ENCODE results near the gene GNB1L. TPM values are rescaled to one million over a fixed set of nuclear protein-coding genes. Genes with fewer than 3 reads are reported as not detected.

GNB1L gene
- total RNA-seq, 1 experiment from 2014 or later = 12.2 TPM

DNA sequence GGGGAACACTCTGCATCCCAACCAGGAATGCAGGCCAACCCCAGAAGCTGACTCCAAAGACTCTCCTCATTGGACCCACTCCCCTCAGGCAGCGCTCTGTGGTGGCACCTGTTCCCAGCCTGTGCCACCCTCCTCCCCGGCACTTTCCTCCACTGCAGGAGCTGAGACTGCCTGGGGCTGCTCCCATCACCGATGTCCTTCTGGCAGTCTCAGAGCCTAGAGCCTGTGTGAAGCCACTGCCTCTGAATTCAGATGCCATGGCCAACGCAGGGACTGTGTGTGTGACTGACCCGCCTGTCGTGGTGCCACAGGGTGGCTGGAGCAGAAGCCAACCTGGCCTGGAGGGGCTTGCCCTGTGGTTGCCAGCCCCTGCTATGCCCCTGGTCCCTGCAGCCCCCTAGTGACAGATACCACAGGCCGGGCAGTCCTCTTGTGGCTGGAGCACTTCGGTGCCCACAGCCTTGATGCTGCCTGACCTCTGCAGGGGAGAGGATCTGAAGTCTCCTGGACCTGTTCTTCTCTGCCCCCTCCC lies 50.9 kb downstream of the GNB1L start:
- in situ Hi-C loops (cut with HindIII; ENCODE audit: low pct_unique_long_range_greater_than_20kb, low sequenced_read_pairs) (no loop called here), intact Hi-C loops (cut with micrococcal nuclease; ENCODE audit: unreplicated experiment) (no loop called here)
- TF ChIP-seq, protein P1, sequence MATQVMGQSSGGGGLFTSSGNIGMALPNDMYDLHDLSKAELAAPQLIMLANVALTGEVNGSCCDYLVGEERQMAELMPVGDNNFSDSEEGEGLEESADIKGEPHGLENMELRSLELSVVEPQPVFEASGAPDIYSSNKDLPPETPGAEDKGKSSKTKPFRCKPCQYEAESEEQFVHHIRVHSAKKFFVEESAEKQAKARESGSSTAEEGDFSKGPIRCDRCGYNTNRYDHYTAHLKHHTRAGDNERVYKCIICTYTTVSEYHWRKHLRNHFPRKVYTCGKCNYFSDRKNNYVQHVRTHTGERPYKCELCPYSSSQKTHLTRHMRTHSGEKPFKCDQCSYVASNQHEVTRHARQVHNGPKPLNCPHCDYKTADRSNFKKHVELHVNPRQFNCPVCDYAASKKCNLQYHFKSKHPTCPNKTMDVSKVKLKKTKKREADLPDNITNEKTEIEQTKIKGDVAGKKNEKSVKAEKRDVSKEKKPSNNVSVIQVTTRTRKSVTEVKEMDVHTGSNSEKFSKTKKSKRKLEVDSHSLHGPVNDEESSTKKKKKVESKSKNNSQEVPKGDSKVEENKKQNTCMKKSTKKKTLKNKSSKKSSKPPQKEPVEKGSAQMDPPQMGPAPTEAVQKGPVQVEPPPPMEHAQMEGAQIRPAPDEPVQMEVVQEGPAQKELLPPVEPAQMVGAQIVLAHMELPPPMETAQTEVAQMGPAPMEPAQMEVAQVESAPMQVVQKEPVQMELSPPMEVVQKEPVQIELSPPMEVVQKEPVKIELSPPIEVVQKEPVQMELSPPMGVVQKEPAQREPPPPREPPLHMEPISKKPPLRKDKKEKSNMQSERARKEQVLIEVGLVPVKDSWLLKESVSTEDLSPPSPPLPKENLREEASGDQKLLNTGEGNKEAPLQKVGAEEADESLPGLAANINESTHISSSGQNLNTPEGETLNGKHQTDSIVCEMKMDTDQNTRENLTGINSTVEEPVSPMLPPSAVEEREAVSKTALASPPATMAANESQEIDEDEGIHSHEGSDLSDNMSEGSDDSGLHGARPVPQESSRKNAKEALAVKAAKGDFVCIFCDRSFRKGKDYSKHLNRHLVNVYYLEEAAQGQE (IDR thresholded peaks at IDR 0.05; ENCODE audit: insufficient read depth in 1 of 2, low read depth in 2 of 2, low read length in 1 of 2) = no peak
- no peak for TF ChIP-seq TCF7L2 (IDR thresholded peaks at IDR 0.05; ENCODE audit: low read depth, low read length)
- no peak for TF ChIP-seq POLR2AphosphoS5 (IDR thresholded peaks at IDR 0.05; ENCODE audit: low read depth, low read length)
- no peak for TF ChIP-seq SIN3A (IDR thresholded peaks at IDR 0.05; ENCODE audit: borderline replicate concordance, insufficient read depth, low read depth, low read length)
- TF ChIP-seq, protein P2, sequence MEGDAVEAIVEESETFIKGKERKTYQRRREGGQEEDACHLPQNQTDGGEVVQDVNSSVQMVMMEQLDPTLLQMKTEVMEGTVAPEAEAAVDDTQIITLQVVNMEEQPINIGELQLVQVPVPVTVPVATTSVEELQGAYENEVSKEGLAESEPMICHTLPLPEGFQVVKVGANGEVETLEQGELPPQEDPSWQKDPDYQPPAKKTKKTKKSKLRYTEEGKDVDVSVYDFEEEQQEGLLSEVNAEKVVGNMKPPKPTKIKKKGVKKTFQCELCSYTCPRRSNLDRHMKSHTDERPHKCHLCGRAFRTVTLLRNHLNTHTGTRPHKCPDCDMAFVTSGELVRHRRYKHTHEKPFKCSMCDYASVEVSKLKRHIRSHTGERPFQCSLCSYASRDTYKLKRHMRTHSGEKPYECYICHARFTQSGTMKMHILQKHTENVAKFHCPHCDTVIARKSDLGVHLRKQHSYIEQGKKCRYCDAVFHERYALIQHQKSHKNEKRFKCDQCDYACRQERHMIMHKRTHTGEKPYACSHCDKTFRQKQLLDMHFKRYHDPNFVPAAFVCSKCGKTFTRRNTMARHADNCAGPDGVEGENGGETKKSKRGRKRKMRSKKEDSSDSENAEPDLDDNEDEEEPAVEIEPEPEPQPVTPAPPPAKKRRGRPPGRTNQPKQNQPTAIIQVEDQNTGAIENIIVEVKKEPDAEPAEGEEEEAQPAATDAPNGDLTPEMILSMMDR (IDR thresholded peaks at IDR 0.05) = no peak
- Histone ChIP-seq H3K27ac (ENCODE audit: low read length) (no peak overlapping the region), H3K27me3 (ENCODE audit: control insufficient read depth, insufficient read depth, low read length) (no peaks in the 10 kb centered on the region), H3K4me1 (ENCODE audit: control insufficient read depth, insufficient read depth, low read length) (peaks cover 10% of the 10 kb centered on the region), H3K9me3 (ENCODE audit: control insufficient read depth, insufficient read depth, low read depth, low read length) (no peaks in the 10 kb centered on the region), H3K36me3 (ENCODE audit: control insufficient read depth, insufficient read depth, low read length) (no peaks in the 10 kb centered on the region), H3K4me3 (ENCODE audit: low read depth in 2 of 2, low read length in 2 of 2) (no peak overlapping the region)
- ATAC-seq (no peak), DNase-seq (ENCODE audit: low read depth, low spot score) (no peak)
- BruUV-seq (replicated peaks) = no TSS peak
- CTCF ChIA-PET = no interaction called here
- POLR2A ChIA-PET = no interaction called here

DNA sequence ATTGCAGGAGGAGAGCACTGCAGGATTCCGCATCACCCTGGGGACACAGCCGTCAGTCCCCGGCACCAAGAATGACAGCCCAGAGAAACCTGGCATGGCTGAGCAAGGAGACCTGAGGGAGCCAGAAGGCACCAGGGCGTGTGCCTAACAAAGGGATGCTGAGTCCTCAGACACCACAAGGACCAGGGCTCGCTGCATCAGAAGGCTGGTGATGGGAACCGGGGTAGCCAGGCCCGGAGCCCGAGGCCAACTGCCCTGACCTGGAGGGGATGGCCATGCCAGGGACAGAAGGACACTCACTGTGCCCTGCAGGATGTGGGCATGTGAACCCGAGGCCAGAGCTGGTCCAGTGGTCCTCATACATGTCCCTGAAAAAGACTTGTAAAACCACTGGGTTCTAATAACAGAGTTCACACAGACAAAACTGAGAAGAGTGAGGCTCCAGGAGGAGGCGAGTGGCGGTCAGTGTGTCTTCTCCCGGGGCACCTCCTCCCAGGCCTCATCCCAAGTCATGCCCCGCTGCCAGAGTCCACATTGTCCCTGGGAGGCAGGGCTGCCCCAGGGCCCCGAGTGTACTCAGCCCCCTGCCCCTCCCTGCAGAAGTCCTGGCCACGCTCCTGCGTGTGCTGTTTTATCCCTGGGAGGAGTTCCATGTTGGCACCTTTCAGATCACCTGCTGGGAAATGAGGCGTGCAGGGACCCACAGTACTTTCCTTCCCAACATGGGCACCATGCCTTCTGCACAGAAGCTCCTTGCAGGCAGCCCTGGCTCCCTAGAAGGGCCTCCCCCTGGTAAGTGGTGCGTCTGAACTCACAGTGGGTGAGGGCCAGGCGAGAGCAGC lies 51.6 kb downstream of the GNB1L start:
- Histone ChIP-seq H3K4me1 (ENCODE audit: control insufficient read depth, insufficient read depth, low read length) (peaks cover 10% of the 10 kb centered on the region), H3K27me3 (ENCODE audit: control insufficient read depth, insufficient read depth, low read length) (no peaks in the 10 kb centered on the region), H3K9me3 (ENCODE audit: control insufficient read depth, insufficient read depth, low read depth, low read length) (no peaks in the 10 kb centered on the region), H3K4me3 (ENCODE audit: low read depth in 2 of 2, low read length in 2 of 2) (no peak overlapping the region), H3K27ac (ENCODE audit: low read length) (no peak overlapping the region), H3K36me3 (ENCODE audit: control insufficient read depth, insufficient read depth, low read length) (no peaks in the 10 kb centered on the region)
- ATAC-seq (no peak), DNase-seq (ENCODE audit: low read depth, low spot score) (no peak)
- in situ Hi-C loops (cut with HindIII; ENCODE audit: low pct_unique_long_range_greater_than_20kb, low sequenced_read_pairs) = no loop called here
- TF ChIP-seq, protein P1 (IDR thresholded peaks at IDR 0.05; ENCODE audit: insufficient read depth in 1 of 2, low read depth in 2 of 2, low read length in 1 of 2) = no peak
- TF ChIP-seq SIN3A (IDR thresholded peaks at IDR 0.05; ENCODE audit: borderline replicate concordance, insufficient read depth, low read depth, low read length) = no peak
- TF ChIP-seq, protein P2 (IDR thresholded peaks at IDR 0.05) = no peak
- TF ChIP-seq POLR2AphosphoS5 (IDR thresholded peaks at IDR 0.05; ENCODE audit: low read depth, low read length) = no peak
- no peak for TF ChIP-seq TCF7L2 (IDR thresholded peaks at IDR 0.05; ENCODE audit: low read depth, low read length)
- CTCF ChIA-PET = no interaction called here
- intact Hi-C loops (cut with micrococcal nuclease; ENCODE audit: unreplicated experiment) = no loop called here
- POLR2A ChIA-PET = no interaction called here
- no TSS peak for BruUV-seq (replicated peaks)

Data from Panc1 (cell line).